ENCODE measurements around the gene FNDC3B.

DNA sequence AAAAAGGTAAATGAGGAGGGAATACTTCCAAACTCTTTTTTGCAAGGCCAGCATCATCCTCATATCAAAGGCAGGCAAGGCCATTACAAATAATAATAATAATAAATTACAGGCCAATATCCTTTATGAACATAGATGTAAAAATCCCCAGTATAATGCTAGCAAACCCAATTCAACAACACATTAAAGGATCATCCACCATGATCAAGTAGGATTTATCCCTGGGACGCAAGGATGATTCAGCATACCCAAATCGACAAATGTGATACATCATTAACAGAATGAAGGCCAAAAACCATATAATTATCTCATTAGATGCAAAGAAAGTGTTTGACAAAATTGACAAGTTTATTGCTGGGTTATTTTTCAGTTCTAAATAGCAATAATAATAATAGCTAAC lies 355.3 kb downstream of the FNDC3B start:
- TF ChIP-seq RXRA (IDR thresholded peaks at IDR 0.05) (no peak), RAD21 (IDR thresholded peaks at IDR 0.05) (no peak), YY1 (IDR thresholded peaks at IDR 0.05) (no peak), TAF1 (conservative IDR thresholded peaks at IDR 0.05) (no peak), FOXA1 (IDR thresholded peaks at IDR 0.05) (no peak), EGR1 (IDR thresholded peaks at IDR 0.05; ENCODE audit: low read depth in 2 of 2) (no peak), SP1 (IDR thresholded peaks at IDR 0.05) (no peak), FOXA2 (IDR thresholded peaks at IDR 0.05) (no peak)
- TF ChIP-seq, protein P1, sequence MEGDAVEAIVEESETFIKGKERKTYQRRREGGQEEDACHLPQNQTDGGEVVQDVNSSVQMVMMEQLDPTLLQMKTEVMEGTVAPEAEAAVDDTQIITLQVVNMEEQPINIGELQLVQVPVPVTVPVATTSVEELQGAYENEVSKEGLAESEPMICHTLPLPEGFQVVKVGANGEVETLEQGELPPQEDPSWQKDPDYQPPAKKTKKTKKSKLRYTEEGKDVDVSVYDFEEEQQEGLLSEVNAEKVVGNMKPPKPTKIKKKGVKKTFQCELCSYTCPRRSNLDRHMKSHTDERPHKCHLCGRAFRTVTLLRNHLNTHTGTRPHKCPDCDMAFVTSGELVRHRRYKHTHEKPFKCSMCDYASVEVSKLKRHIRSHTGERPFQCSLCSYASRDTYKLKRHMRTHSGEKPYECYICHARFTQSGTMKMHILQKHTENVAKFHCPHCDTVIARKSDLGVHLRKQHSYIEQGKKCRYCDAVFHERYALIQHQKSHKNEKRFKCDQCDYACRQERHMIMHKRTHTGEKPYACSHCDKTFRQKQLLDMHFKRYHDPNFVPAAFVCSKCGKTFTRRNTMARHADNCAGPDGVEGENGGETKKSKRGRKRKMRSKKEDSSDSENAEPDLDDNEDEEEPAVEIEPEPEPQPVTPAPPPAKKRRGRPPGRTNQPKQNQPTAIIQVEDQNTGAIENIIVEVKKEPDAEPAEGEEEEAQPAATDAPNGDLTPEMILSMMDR (IDR thresholded peaks at IDR 0.05; ENCODE audit: low read depth, low read length, missing input control), result no peak
- TF ChIP-seq, protein P2, sequence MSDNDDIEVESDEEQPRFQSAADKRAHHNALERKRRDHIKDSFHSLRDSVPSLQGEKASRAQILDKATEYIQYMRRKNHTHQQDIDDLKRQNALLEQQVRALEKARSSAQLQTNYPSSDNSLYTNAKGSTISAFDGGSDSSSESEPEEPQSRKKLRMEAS (IDR thresholded peaks at IDR 0.05), result no peak
- TF ChIP-seq, protein P3, sequence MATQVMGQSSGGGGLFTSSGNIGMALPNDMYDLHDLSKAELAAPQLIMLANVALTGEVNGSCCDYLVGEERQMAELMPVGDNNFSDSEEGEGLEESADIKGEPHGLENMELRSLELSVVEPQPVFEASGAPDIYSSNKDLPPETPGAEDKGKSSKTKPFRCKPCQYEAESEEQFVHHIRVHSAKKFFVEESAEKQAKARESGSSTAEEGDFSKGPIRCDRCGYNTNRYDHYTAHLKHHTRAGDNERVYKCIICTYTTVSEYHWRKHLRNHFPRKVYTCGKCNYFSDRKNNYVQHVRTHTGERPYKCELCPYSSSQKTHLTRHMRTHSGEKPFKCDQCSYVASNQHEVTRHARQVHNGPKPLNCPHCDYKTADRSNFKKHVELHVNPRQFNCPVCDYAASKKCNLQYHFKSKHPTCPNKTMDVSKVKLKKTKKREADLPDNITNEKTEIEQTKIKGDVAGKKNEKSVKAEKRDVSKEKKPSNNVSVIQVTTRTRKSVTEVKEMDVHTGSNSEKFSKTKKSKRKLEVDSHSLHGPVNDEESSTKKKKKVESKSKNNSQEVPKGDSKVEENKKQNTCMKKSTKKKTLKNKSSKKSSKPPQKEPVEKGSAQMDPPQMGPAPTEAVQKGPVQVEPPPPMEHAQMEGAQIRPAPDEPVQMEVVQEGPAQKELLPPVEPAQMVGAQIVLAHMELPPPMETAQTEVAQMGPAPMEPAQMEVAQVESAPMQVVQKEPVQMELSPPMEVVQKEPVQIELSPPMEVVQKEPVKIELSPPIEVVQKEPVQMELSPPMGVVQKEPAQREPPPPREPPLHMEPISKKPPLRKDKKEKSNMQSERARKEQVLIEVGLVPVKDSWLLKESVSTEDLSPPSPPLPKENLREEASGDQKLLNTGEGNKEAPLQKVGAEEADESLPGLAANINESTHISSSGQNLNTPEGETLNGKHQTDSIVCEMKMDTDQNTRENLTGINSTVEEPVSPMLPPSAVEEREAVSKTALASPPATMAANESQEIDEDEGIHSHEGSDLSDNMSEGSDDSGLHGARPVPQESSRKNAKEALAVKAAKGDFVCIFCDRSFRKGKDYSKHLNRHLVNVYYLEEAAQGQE (IDR thresholded peaks at IDR 0.05), result no peak

Data from liver (tissue), 3 donors.